ENCODE results near the gene PHLDB2.

PHLDB2 gene

DNA sequence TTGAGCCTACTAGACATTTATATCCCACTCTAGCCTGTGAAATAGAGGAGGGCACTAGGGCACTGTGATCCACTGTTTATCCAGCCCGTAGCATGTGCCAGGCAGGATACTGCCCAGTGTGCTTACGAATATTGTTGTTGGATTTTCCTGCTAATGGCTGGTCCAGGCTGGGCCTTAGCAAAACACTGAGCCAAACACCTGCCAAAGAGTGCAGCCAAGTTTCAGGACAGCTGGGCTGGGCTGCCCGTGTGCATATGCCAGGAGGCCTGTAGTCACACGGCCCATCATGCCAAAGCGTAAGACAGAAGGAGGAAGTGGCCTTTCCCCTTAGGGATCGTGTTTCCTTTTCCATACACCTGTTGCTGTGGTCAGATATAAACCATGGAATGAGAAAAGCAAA is 65.2 kb downstream of the PHLDB2 start:
- no peak for DNase-seq (ENCODE audit: low read depth in 3 of 3)

DNA sequence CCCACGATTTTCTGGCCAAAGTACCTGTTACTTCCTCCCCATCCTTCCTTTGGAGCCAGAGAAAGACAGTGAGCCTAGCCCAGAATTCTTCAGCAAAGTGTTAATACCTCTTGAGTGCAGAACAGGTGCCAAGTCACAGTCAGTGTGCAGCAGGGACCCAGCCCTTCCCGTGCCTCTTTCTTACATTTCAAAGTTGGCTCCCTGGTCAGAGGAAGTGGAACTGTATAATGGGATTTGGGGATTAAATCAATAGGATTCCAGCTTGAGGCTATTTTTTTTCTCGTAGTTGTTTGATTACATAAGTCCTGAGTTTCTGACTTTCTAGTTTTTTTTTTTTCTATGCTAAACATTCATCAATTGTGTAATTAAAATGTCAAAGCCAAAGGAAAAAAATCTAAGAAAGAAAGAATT is 67.2 kb downstream of the PHLDB2 start:
- DNase-seq (ENCODE audit: low read depth in 3 of 3) = no peak

DNA sequence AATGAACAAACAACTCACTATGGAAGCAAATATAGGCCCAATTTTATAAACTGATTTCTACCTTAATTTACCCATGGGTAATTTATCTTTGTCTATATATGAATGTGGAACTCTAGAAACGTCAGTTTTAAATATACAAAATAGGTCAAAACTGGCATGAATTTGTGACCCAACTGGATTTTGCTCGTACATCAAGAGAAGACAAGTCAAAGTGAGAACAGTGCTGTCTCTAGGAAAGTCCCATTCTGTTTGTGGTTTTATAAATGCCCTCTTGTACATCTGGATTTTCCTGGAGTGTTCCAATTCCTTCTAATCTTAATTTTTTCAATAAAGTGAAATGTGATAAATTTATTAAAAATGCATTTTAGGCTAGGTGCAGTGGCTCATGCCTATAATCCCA is 69.5 kb downstream of the PHLDB2 start:
- no peak for DNase-seq (ENCODE audit: low read depth in 3 of 3)

DNA sequence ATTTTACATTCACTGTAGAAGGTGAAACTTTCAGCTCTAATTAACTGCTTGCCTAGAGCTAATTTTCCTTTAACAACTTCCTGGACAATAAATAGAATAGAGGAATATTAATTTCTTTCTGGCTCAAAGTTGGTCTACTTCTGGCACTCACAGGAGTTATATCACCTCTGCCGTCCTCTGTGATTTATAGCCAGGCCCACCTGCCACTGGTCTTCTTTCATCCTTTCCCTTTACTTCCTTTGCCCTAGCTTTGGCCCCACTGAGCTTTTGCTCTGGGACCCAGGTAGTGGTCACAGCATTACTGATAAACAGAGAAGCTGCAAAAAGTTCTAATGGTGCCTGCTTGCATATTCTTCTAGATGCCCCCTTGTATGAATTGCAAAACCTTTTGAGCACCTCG is 70.4 kb downstream of the PHLDB2 start:
- DNase-seq (ENCODE audit: low read depth in 3 of 3) = no peak

- DNase-seq (ENCODE audit: low read depth in 3 of 3) = no peak
Observed at GRCh38 chr3:111932946-111933345, 73.9 kb downstream of the PHLDB2 start.

DNA sequence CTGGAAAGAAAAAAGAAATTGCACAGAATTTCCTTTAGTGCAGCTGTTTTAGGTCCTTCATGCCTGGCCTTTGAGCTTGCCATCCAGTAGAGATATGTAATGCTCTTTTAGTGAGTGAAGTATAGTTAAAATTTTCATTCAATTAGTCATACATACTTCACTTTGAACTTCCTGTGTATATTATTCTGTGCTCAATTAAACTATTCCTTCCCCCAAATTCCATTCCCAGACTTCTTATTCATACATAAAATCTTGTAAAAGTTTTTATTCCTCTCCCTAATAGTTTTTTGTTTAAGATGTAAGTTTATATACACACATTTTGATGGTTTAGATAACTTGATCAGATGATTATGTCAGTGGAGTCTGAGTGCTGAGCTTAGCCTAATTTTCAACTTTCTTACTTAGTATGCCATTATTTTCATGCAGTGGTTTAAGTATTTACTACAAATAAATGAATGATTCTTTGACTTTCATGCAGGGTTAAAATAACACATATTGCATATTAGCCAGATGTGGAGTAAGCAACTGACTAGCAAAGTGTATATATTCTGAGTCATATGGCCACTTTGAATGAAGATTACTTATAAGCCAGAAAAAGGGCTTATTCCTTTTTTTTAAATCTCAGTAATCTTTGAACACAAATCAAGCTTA is 77.3 kb downstream of the PHLDB2 start:
- no peak for DNase-seq (ENCODE audit: low read depth in 3 of 3)

DNA sequence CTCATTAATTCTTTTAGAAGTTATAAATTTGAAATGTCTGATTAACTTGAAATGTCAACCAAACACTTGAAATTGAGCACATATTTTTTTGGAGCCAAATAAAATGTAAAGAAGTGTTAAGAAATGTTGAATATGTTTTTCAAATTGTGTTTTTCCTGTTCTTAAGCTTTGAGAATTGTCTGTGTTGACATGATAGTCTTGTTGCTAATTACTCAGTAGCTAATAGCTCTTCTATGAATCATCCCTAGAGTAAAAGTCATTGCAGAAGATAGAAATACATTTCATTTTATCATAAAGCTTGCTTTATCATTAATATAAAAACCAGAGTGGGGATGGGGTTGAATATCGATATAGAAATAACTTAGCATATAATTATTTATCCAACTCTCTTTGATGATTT is 77.9 kb downstream of the PHLDB2 start:
- no peak for DNase-seq (ENCODE audit: low read depth in 3 of 3)

DNA sequence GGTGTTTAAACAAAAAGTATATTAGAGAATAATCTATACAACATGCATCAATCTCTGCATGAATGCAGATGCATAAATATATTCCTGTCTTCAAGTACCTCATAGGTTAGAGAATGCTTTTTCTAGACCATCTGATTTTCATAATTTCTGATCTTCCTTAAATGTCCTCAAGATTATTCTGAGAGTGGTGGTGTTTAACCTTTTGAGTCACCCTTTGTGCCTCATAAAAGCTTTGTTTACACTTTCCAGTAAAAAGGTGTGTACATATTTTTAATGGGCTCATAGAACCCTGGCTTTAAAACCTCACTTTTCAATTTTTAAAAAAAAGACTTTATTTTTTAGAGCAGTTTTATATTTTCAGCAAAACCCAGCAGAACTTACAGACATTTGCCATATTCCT is 78.8 kb downstream of the PHLDB2 start:
- DNase-seq (ENCODE audit: low read depth in 3 of 3) = no peak

GRCh38 chr3:111939873-111940272 is 80.8 kb downstream of the PHLDB2 start:
- no peak for DNase-seq (ENCODE audit: low read depth in 3 of 3)

DNA sequence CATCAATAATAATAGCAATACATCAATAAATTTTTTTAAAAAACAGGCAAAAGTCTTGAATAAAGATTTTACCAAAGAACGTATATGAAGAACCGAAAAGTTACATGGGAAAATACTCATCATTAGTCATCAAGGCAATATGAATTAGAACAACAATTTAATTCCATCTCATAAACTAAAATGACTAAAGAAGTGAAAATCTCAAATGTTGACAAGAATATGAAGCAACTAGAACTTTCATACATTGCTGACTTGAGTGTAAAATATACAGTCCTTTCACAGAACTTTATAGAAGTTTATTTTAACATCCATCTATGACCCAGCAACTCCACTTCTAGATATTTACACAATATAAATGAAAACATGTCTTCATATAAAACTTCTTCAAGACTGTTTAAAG is 84.5 kb downstream of the PHLDB2 start:
- no peak for DNase-seq (ENCODE audit: low read depth in 3 of 3)

- no peak for DNase-seq (ENCODE audit: low read depth in 3 of 3)
Observed at GRCh38 chr3:111944372-111944771, 85.3 kb downstream of the PHLDB2 start.

GRCh38 chr3:111947231-111947630 is 88.2 kb downstream of the PHLDB2 start:
- DNase-seq (ENCODE audit: low read depth in 3 of 3) = no peak

DNA sequence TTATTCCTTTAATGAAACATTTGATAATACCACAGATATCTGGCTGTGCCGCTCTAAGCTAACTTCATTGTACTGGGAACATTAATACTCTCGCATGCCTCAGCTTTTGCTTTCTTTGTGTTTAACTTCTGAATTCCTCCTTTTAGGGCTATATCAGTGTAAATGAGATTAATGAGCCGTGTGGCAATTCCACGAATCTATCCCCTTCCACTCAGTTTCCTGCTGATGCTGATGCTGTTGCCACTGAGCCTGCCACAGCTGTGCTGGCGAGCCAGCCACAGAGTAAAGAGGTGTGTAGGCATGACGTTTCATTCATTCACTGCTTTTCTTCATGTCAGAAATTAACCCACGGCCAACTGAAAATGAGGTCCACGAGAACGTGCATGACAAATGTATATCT is 89.7 kb downstream of the PHLDB2 start:
- no peak for DNase-seq (ENCODE audit: low read depth in 3 of 3)

- DNase-seq (ENCODE audit: low read depth in 3 of 3) = no peak
Observed at GRCh38 chr3:111949712-111950111, 90.6 kb downstream of the PHLDB2 start.

GRCh38 chr3:111951032-111951431 is 92.0 kb downstream of the PHLDB2 start:
- DNase-seq (ENCODE audit: low read depth in 3 of 3) = no peak

- no peak for DNase-seq (ENCODE audit: low read depth in 3 of 3)
Observed at GRCh38 chr3:111952086-111952485, 93.0 kb downstream of the PHLDB2 start.

DNA sequence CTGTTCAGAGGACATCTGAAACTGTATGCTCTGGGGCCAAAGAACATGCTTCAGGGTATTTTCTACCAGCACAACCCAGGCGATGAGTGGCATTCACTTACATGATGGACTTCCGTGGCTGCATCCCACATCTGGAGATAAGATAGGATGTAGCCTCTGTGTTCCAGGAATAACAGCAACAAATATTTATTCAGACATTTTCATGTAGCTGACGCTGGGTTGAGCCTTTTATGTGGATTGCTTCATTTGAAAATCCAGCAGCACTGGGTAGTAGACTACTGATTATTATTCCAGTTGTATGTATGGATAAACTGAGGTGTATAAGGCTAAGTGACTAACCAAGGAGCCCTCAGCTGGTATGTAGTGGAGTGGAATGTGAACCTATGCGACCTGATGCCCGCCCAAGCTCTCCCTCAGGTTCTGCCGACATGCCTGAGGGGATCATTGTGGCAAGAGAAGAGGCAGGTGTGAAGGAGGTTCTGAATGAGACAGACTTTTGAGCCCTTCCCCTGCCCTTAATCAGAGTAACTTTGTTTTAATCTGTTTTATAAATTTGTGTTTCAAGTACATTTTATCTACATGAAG is 93.9 kb downstream of the PHLDB2 start:
- no peak for DNase-seq (ENCODE audit: low read depth in 3 of 3)

GRCh38 chr3:111954228-111954990 is 95.3 kb downstream of the PHLDB2 start:
- DNase-seq (ENCODE audit: low read depth in 3 of 3) = no peak

DNA sequence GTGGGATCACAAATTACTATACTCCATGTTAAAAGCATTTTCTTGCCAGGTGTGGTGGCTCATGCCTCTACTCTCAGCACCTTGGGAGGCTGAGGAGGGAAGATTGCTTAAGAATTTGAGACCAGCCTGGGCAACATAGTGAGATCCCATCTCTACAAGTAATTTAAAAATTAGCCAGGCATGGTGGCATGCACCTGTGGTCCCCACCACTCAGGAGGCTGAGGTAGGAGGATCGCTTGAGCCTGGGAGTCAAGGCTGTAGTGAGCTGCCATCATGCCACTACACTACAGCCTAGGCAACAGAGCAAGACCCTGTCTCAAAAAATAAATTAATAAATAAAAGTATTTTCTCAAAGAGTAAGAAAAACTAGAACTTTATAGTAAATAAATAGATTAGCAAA is 96.8 kb downstream of the PHLDB2 start:
- no peak for DNase-seq (ENCODE audit: low read depth in 3 of 3)

DNA sequence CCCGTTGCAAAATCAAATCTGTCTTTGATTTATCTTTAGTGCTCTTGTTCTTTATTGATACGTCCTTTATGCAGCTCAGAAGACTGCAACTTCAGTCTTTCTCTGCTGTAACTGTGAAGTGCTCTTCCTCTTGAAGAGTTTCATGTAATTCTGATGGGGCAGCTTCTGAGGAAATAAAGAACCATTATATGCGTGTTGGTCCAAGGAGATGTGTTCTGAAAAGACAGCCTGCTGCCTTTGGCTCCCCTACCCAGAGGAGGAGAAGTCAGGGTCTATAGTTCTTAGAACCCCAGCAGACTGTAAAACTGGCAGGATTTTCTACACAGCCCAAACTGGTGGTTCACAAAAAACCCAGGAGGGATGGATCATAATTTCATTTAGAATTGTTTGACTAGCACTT is 97.4 kb downstream of the PHLDB2 start:
- DNase-seq (ENCODE audit: low read depth in 3 of 3) = no peak

- DNase-seq (ENCODE audit: low read depth in 3 of 3) = no peak
Observed at GRCh38 chr3:111956995-111957734, 98.1 kb downstream of the PHLDB2 start.

GRCh38 chr3:111961461-111962164 is 102.5 kb downstream of the PHLDB2 start:
- DNase-seq (ENCODE audit: low read depth in 3 of 3) = no peak
